ENCODE data around the gene HOXC6. TPM values are rescaled to one million over a fixed set of nuclear protein-coding genes. Genes with fewer than 3 reads are reported as not detected.

Gene HOXC6
- total RNA-seq, 1 experiment from 2014 or later = 2.8 TPM

DNA sequence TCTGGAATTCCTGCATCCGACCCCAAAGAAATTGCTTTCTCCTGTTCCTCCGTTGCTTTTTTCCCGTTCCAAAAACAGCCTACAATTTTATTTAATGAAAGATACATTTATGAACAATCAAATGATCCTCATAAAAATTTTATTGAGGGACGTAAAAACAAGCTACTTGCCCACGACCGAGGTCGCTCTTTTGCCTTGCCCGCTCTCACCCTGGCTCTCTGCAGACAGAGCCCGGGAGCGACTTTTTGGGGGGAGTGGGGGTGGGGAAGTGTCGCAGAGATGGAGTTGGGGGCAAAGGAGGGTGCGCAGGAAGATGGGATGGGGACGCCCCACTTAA, 29.4 kb upstream of the HOXC6 start:
- Histone ChIP-seq H3K9me2 (replicated peaks; ENCODE audit: low read length) (no peaks in the 10 kb centered on the region), H3F3A (ENCODE audit: low read length, unreplicated experiment) (no peaks in the 10 kb centered on the region), H2AFZ (ENCODE audit: low read length) (peak overlapping the region; percentile 21; the same call in 1 of the 2 replicates), H3K79me2 (ENCODE audit: low read length) (peaks cover 49% of the 10 kb centered on the region), H3K9ac (ENCODE audit: low read length) (no peak overlapping the region), H3K36me3 (ENCODE audit: low read depth, low read length) (no peaks in the 10 kb centered on the region), H3K4me1 (ENCODE audit: insufficient read depth, low read length) (peaks cover 21% of the 10 kb centered on the region), H3K27me3 (ENCODE audit: low read length) (no peaks in the 10 kb centered on the region), H3K4me3 (ENCODE audit: low read length) (peak overlapping the region; percentile 57), H4K20me1 (ENCODE audit: low read length) (no peaks in the 10 kb centered on the region), H3K9me3 (ENCODE audit: low read length) (no peaks in the 10 kb centered on the region), H3K27ac (ENCODE audit: low read length) (no peak overlapping the region), H3K4me2 (ENCODE audit: low read length) (peak overlapping the region; percentile 82)
- TF ChIP-seq, protein P1, sequence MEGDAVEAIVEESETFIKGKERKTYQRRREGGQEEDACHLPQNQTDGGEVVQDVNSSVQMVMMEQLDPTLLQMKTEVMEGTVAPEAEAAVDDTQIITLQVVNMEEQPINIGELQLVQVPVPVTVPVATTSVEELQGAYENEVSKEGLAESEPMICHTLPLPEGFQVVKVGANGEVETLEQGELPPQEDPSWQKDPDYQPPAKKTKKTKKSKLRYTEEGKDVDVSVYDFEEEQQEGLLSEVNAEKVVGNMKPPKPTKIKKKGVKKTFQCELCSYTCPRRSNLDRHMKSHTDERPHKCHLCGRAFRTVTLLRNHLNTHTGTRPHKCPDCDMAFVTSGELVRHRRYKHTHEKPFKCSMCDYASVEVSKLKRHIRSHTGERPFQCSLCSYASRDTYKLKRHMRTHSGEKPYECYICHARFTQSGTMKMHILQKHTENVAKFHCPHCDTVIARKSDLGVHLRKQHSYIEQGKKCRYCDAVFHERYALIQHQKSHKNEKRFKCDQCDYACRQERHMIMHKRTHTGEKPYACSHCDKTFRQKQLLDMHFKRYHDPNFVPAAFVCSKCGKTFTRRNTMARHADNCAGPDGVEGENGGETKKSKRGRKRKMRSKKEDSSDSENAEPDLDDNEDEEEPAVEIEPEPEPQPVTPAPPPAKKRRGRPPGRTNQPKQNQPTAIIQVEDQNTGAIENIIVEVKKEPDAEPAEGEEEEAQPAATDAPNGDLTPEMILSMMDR (conservative IDR thresholded peaks at IDR 0.05; ENCODE audit: low read depth, low read length) = 0 out of 2 replicates have a peak, but pooled peaks have one; percentile 6
- no peak for TF ChIP-seq EZH2phosphoT487 (IDR thresholded peaks at IDR 0.05; ENCODE audit: borderline replicate concordance, low read length)
- intact Hi-C loops (cut with micrococcal nuclease) = no loop called here
- POLR2A ChIA-PET (ENCODE audit: unreplicated experiment) = no interaction called here
- CTCF ChIA-PET = interaction anchor here (0.6 to 1.1 kb wide), 3 partner anchors 9 to 218 kb away, joined by 3 read pairs; no protein-coding TSS in a partner anchor
- no TSS peak for BruUV-seq (replicated peaks)
- ATAC-seq (no peak), DNase-seq (no peak)

DNA sequence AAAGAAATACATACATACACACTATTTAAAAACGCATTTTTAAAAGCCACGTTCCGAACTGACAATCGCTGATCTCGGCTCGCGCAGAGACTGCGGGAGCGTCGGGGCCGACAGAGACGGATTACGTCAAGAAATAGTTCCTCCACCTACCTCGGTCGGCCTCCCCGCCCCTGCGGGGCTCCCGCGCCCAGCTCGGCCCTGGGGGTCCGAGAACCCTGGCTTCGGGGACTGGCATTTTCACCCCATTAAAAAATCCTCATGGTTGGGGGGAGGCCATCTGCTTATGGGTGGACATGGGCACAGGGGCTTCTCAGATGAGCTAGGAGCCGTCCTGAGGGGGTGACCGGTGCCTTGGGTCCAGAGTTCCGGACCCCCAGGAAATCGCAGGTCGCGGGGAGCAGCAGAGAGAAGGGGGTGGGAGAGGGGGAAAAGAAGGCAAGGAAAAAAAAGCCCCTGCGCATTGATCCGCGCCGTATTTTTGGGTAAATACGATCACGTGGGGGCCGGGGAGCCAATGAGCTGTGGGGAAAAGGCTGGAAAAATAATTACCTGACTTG, 28.6 kb upstream of the HOXC6 start:
- H3K79me2 ChIP-seq (ENCODE audit: low read length) = peaks cover 41% of the 10 kb centered on the region
- no peak overlapping the region for H3K27ac ChIP-seq (ENCODE audit: low read length)
- peaks cover 17% of the 10 kb centered on the region for H3K4me1 ChIP-seq (ENCODE audit: insufficient read depth, low read length)
- DNase-seq = no peak
- no TSS peak for BruUV-seq (replicated peaks)
- no peaks in the 10 kb centered on the region for H3K36me3 ChIP-seq (ENCODE audit: low read depth, low read length)
- no peaks in the 10 kb centered on the region for H4K20me1 ChIP-seq (ENCODE audit: low read length)
- peak overlapping the region; percentile 57 for H3K4me3 ChIP-seq (ENCODE audit: low read length)
- peak overlapping the region; percentile 71 for H2AFZ ChIP-seq (ENCODE audit: low read length)
- no peaks in the 10 kb centered on the region for H3K9me3 ChIP-seq (ENCODE audit: low read length)
- intact Hi-C loops (cut with micrococcal nuclease) = no loop called here
- ChIA-PET POLR2A (ENCODE audit: unreplicated experiment) (no interaction called here), CTCF (interaction anchor here (0.6 to 1.1 kb wide), 2 partner anchors 10 to 217 kb away, joined by 3 read pairs; no protein-coding TSS in a partner anchor)
- no peak for ATAC-seq
- H3K9me2 ChIP-seq (replicated peaks; ENCODE audit: low read length) = no peaks in the 10 kb centered on the region
- TF ChIP-seq, protein P1 (conservative IDR thresholded peaks at IDR 0.05; ENCODE audit: low read depth, low read length) = no peak
- TF ChIP-seq EZH2phosphoT487 (IDR thresholded peaks at IDR 0.05; ENCODE audit: borderline replicate concordance, low read length) = no peak
- TF ChIP-seq EZH2 (IDR thresholded peaks at IDR 0.05; ENCODE audit: low read length, unreplicated experiment) = no peak
- H3K27me3 ChIP-seq (ENCODE audit: low read length) = no peaks in the 10 kb centered on the region
- no peaks in the 10 kb centered on the region for H3F3A ChIP-seq (ENCODE audit: low read length, unreplicated experiment)
- H3K9ac ChIP-seq (ENCODE audit: low read length) = peak overlapping the region; percentile 34
- H3K4me2 ChIP-seq (ENCODE audit: low read length) = peak overlapping the region; percentile 82

All from PC-3 (cell line).